Adrenal gland (tissue), 5 donors: ENCODE measurements around the gene GABARAP.

Source experiments
- POLR2A ChIP-seq, 2 donors: fragments of 450-650 bp; IDR thresholded peaks; one replicate each; pipeline ENCODE4 v1.6.1; 2017; ENCODE audit warnings: antibody characterized with exemption in 2 of 2, mild to moderate bottlenecking in 2 of 2, moderate library complexity in 1 of 2
- TF ChIP-seq, protein P1 (sequence below), 6 experiments: fragments of 450-650 bp in 4 of 6; fragments of 200-600 bp in 2 of 6; sonication (generic) in 1 of 6; IDR thresholded peaks; 1 replicate in 5 of 6; 2 replicates in 1 of 6; pipeline versions ENCODE4 v1.5.1 to v1.8.0; 2016 to 2021; ENCODE audit warnings: antibody characterized with exemption in 6 of 6, mild to moderate bottlenecking in 2 of 6, moderate library complexity in 1 of 6
- donor health status: DM: no; HTN: no; CAD: no.

DNA sequence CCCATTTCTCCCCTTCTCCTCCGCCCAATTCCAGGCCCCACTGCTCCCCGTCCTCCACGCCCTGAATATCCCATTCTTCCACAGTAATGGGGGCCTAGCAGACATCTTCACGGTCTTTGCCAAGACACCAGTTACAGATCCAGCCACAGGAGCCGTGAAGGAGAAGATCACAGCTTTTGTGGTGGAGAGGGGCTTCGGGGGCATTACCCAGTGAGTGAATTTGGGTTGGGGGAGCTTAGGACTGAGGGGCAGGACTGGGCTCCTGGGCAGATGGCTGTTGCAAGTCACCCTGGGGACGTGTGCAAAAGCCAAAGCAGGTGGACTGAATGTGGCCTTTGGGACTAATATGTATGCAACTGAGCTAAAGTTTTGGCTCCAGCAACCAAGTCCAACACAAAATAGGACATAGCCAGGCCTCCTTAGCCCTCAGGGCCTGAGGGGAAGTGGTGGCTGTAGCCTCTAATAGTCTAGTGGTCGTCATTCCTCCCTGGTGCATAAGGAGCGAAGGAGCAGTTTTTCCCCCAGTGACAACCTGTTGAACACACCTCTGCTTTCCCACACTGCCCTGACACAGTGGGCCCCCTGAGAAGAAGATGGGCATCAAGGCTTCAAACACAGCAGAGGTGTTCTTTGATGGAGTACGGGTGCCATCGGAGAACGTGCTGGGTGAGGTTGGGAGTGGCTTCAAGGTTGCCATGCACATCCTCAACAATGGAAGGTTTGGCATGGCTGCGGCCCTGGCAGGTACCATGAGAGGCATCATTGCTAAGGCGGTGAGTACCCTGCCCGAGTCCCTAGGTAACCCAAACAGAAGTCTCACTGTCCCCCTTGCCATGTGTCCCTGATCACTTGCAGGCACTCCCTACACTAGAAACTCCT is 19.9 kb downstream of the GABARAP start:
- TF ChIP-seq, protein P1, sequence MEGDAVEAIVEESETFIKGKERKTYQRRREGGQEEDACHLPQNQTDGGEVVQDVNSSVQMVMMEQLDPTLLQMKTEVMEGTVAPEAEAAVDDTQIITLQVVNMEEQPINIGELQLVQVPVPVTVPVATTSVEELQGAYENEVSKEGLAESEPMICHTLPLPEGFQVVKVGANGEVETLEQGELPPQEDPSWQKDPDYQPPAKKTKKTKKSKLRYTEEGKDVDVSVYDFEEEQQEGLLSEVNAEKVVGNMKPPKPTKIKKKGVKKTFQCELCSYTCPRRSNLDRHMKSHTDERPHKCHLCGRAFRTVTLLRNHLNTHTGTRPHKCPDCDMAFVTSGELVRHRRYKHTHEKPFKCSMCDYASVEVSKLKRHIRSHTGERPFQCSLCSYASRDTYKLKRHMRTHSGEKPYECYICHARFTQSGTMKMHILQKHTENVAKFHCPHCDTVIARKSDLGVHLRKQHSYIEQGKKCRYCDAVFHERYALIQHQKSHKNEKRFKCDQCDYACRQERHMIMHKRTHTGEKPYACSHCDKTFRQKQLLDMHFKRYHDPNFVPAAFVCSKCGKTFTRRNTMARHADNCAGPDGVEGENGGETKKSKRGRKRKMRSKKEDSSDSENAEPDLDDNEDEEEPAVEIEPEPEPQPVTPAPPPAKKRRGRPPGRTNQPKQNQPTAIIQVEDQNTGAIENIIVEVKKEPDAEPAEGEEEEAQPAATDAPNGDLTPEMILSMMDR (IDR thresholded peaks at IDR 0.05): no peak
- no peak for TF ChIP-seq POLR2A (IDR thresholded peaks at IDR 0.05)
